Measurements from ENCODE around the gene POLR3GL. TPM values are rescaled to one million over a fixed set of nuclear protein-coding genes. Genes with fewer than 3 reads are reported as not detected.

The POLR3GL gene
- total RNA-seq, 4 donors from 2014 or later: 32.9 to 44.0 (median 37.6) TPM

DNA sequence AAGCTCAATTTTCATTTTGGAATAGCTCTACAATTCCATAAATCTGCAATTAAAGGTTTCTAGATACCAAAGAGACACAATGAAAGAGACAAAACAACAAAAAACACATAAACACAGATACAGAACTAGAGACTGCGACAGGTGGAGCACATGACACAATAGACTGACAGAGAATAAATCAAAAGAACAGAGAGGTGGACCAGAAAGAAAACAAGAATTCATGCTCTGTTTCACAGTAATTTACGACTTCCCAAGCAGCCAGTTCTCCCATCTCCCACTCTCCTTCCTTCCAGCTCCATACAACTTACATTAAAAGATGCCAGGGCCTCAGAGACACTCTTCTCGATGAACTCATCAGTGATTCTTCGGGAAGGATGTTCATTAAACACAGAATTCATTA lies 22.1 kb upstream of the POLR3GL start:
- ATAC-seq: no peak
- H3K36me3 ChIP-seq: peaks cover 0 to 93% of the 10 kb centered on the region in 2 donors
- no peaks in the 10 kb centered on the region for H3K27me3 ChIP-seq
- peaks cover 0 to 2% (median 0%) of the 10 kb centered on the region in 3 donors for H3K4me1 ChIP-seq
- H3K9me3 ChIP-seq: no peaks in the 10 kb centered on the region
- H3K4me3 ChIP-seq: no peak overlapping the region
- 73 to 100% methylated on average over 3 to 4 of the region's 4 CpGs for WGBS, 2 donors (ENCODE audit: low coverage in 1 of 2)
- H3K27ac ChIP-seq: no peak overlapping the region
- TF ChIP-seq POLR2AphosphoS5 (IDR thresholded peaks at IDR 0.05): no peak
- no peak for TF ChIP-seq POLR2A (IDR thresholded peaks at IDR 0.05)
- TF ChIP-seq, protein P1, sequence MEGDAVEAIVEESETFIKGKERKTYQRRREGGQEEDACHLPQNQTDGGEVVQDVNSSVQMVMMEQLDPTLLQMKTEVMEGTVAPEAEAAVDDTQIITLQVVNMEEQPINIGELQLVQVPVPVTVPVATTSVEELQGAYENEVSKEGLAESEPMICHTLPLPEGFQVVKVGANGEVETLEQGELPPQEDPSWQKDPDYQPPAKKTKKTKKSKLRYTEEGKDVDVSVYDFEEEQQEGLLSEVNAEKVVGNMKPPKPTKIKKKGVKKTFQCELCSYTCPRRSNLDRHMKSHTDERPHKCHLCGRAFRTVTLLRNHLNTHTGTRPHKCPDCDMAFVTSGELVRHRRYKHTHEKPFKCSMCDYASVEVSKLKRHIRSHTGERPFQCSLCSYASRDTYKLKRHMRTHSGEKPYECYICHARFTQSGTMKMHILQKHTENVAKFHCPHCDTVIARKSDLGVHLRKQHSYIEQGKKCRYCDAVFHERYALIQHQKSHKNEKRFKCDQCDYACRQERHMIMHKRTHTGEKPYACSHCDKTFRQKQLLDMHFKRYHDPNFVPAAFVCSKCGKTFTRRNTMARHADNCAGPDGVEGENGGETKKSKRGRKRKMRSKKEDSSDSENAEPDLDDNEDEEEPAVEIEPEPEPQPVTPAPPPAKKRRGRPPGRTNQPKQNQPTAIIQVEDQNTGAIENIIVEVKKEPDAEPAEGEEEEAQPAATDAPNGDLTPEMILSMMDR (IDR thresholded peaks at IDR 0.05): no peak

DNA sequence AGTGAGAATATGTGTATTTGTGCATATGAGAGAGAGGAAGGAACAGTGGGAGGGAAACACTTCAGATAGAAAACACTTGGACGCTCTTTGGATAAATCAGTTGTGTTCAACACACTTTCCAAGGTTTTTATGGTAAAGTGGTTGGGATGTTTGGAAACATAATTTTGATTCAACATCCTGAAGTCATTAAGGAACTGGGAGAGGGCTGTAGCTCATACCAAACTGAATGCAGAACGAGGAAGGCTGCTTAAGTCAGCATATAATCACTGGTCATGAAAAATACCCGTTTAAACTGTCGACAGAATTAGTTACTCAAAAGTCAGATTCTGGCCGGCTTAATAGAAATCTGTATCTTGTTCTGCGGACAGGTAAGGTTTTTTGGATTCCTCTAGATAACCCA lies 21.6 kb upstream of the POLR3GL start:
- H3K4me1 ChIP-seq: peaks cover 0 to 6% (median 0%) of the 10 kb centered on the region in 3 donors
- H3K27ac ChIP-seq: no peak overlapping the region
- peaks cover 0 to 93% of the 10 kb centered on the region in 2 donors for H3K36me3 ChIP-seq
- 75 to 77% methylated on average over 3 to 6 of the region's 6 CpGs for WGBS, 2 donors (ENCODE audit: low coverage in 1 of 2)
- no peak for TF ChIP-seq POLR2A (IDR thresholded peaks at IDR 0.05)
- TF ChIP-seq EP300 (IDR thresholded peaks at IDR 0.05): no peak
- no peak for TF ChIP-seq POLR2AphosphoS5 (IDR thresholded peaks at IDR 0.05)
- TF ChIP-seq, protein P1 (IDR thresholded peaks at IDR 0.05): no peak
- ATAC-seq: no peak
- H3K27me3 ChIP-seq: no peaks in the 10 kb centered on the region
- no peak overlapping the region for H3K4me3 ChIP-seq
- H3K9me3 ChIP-seq: no peaks in the 10 kb centered on the region

DNA sequence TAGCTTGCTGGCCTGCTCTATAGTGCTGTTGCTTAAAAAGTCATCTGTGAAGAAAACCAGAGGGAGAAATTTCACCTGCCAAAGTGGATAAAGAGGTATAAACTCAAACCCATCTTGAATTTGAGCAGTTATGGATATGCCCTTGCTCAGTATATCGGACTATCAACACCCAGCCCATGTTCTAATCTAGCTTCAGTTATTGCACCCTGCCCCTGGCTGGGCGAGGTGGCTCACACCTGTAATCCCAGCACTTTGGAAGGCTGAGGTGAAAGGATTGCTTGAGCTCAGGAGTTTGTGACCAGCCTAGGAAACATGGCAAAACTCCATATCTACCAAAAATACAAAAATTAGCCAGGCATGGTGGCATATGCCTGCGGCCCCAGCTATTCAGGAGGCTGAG lies 20.0 kb upstream of the POLR3GL start:
- no peak for TF ChIP-seq POLR2A (IDR thresholded peaks at IDR 0.05)
- Histone ChIP-seq H3K27ac (no peak overlapping the region), H3K9me3 (no peaks in the 10 kb centered on the region), H3K4me3 (no peak overlapping the region), H3K36me3 (peaks cover 0 to 79% of the 10 kb centered on the region in 2 donors), H3K4me1 (peaks cover 0 to 17% (median 6%) of the 10 kb centered on the region in 3 donors), H3K27me3 (no peaks in the 10 kb centered on the region)
- no peak for ATAC-seq
- 92 to 100% methylated on average over 1 to 2 of the region's 3 CpGs for WGBS, 2 donors (ENCODE audit: low coverage in 1 of 2)

DNA sequence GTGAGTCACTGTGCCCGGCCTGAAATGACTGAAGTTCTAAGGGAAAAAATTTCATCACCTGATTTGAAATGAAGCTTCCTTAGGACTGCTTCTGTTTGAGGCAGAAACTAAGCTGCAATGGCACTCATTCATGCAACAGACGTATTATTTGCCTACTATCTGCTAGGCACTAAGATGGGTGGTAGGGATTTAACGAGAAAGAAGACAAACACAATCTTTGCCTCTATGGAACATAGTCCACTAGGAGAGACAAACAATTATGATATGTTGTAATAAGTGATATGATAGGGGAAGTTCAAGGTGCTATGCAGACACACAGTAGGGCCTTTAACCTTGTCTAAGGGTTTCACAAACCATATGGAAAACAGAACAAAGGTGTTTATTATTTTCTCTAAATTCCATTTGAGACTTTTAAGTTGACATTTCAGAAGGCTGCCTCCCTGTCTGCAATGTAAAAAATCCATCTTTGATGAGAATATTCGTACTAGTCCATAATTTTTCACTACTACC lies 18.0 kb upstream of the POLR3GL start:
- no peak overlapping the region for H3K27ac ChIP-seq
- TF ChIP-seq EP300 (IDR thresholded peaks at IDR 0.05): no peak
- TF ChIP-seq POLR2A (IDR thresholded peaks at IDR 0.05): no peak
- TF ChIP-seq POLR2AphosphoS5 (IDR thresholded peaks at IDR 0.05): no peak
- TF ChIP-seq, protein P1 (IDR thresholded peaks at IDR 0.05): no peak
- H3K36me3 ChIP-seq: peaks cover 0 to 64% of the 10 kb centered on the region in 2 donors
- no peak for ATAC-seq
- peaks cover 0 to 37% (median 6%) of the 10 kb centered on the region in 3 donors for H3K4me1 ChIP-seq
- 81 to 94% methylated on average over 2 to 3 of the region's 4 CpGs for WGBS, 2 donors (ENCODE audit: low coverage in 1 of 2)
- no peaks in the 10 kb centered on the region for H3K9me3 ChIP-seq
- no peaks in the 10 kb centered on the region for H3K27me3 ChIP-seq
- H3K4me3 ChIP-seq: no peak overlapping the region

DNA sequence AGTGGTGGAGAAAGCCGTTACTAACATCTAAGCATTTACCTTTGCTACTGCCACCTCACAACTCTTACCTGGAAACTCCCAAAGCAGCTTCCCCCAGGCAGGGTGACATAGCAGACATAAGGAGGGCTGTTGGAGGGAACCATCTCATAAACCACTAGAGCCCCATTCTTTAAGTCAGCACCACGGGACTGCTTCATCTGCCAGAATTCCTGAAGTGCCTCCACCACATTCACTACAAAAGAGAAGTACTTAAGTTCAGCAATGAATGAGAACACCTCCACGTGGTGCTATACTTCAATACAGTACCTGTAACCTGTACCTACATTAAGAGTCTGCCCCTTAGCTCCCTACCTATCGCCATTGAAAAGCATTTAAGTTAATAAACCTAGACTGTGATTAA lies 16.9 kb upstream of the POLR3GL start:
- Histone ChIP-seq H3K4me1 (peaks cover 0 to 47% (median 6%) of the 10 kb centered on the region in 3 donors), H3K9me3 (no peaks in the 10 kb centered on the region), H3K4me3 (no peak overlapping the region), H3K36me3 (peaks cover 0 to 53% of the 10 kb centered on the region in 2 donors), H3K27me3 (no peaks in the 10 kb centered on the region), H3K27ac (no peak overlapping the region)
- WGBS, 2 donors (ENCODE audit: low coverage in 1 of 2): 50 to 70% methylated on average over 4 of the region's 4 CpGs
- TF ChIP-seq EP300 (IDR thresholded peaks at IDR 0.05) (no peak), POLR2A (IDR thresholded peaks at IDR 0.05) (no peak)
- no peak for ATAC-seq

DNA sequence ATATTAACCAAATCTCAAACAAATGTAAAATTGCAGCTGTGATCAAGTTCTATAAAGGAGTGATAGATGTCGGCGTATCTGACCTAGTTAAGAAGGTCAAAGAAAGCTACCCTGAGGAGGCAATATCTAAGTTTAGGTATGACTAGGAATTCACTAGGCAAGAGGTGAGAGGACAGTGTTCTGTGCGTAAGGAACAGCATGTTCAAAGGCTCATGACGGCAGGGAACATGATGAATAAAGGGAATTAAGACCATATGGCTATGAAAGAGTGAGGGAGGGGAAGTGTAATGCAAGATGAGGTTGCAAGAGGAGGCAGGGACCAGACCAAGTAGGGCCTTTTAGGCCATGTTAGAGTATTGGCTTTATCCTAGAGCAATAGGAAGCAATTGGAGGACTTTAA lies 15.3 kb upstream of the POLR3GL start:
- ATAC-seq: no peak
- whole genome bisulfite sequencing, 2 donors (ENCODE audit: low coverage in 1 of 2): 67 to 82% methylated on average over 2 to 4 of the region's 4 CpGs
- no peak overlapping the region for H3K27ac ChIP-seq

More for the DNA sequence above, 15.3 kb upstream of the POLR3GL start:
- H3K27me3 ChIP-seq: no peaks in the 10 kb centered on the region
- no peaks in the 10 kb centered on the region for H3K9me3 ChIP-seq
- H3K4me3 ChIP-seq: no peak overlapping the region
- H3K36me3 ChIP-seq: peaks cover 0 to 37% of the 10 kb centered on the region in 2 donors
- TF ChIP-seq POLR2AphosphoS5 (IDR thresholded peaks at IDR 0.05) (peak; percentile 27), POLR2A (IDR thresholded peaks at IDR 0.05) (no peak)
- H3K4me1 ChIP-seq: peaks cover 3 to 64% (median 9%) of the 10 kb centered on the region in 3 donors

Measured in gastroesophageal sphincter (tissue), 4 donors.